Measurements from ENCODE around the gene LTB4R.

- TF ChIP-seq CTCF (conservative IDR thresholded peaks at IDR 0.05) (no peak), ZFX (IDR thresholded peaks at IDR 0.05) (no peak)
These were observed 4.7 kb downstream of the LTB4R start for GRCh38 chr14:24315807-24316596.

Data from C4-2B (cell line).